GM12891 (cell line): Measurements from ENCODE around the gene TANC1.

Source experiments
- DNase-seq: peaks from one replicate; pipeline ENCODE4 v3.0.0; 2011; ENCODE audit warnings: low spot score; ENCODE audit not compliant: insufficient read length
- FAIRE-seq: peaks from 2 replicates; lab custom pipeline; 2011; peaks lifted over from hg19 to GRCh38; lab: Jason Lieb, UNC
- PAX5 ChIP-seq: IDR thresholded peaks from 2 replicates; pipeline ENCODE4 v1.6.1; 2011; ENCODE audit warnings: low read length, moderate library complexity, mild to moderate bottlenecking; ENCODE audit not compliant: insufficient read depth, severe bottlenecking
- POLR2A ChIP-seq: IDR thresholded peaks from 2 replicates; pipeline ENCODE4 v1.6.1; 2011; ENCODE audit warnings: low read depth, low read length, control low read depth
- POLR2AphosphoS5 ChIP-seq: IDR thresholded peaks from 2 replicates; pipeline ENCODE4 v1.6.1; 2011; ENCODE audit warnings: low read depth, low read length, control low read depth
- POU2F2 ChIP-seq: IDR thresholded peaks from 2 replicates; pipeline ENCODE4 v1.6.1; 2011; ENCODE audit warnings: low read depth, mild to moderate bottlenecking, control low read depth, low read length, moderate library complexity
- SPI1 ChIP-seq: IDR thresholded peaks from 2 replicates; pipeline ENCODE4 v1.6.1; 2011; ENCODE audit warnings: low read depth, low read length, control low read depth
- TAF1 ChIP-seq: IDR thresholded peaks from 2 replicates; pipeline ENCODE4 v1.6.1; 2011; ENCODE audit warnings: low read depth, low read length, control low read depth

The TANC1 gene

GRCh38 chr2:159077869-159078268 is 109.4 kb downstream of the TANC1 start:
- no peak for TF ChIP-seq SPI1
- TF ChIP-seq POLR2A = no peak
- no peak for TF ChIP-seq TAF1
- TF ChIP-seq POLR2AphosphoS5 = no peak
- TF ChIP-seq POU2F2 = no peak
- TF ChIP-seq PAX5 = no peak
- DNase-seq (no peak), FAIRE-seq (no peak)

DNA sequence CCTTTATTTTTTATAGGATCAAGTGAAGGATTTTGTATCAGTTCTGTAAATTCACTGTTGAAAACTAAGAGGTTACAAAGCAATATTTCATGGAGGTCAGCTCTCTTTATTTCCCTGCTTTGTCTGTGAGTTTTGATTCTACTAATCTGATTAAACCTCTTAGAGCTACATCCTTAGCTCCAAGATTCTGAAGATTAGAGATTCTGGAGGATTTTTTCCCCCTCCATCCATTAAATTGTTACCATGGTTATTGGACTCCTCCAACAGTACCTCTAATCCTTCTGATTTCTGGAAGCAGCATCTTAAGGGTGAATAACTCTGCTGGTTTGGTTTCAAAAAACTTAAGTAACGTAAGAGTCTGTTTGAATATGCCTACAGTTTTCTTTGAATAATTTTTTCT is 110.0 kb downstream of the TANC1 start:
- FAIRE-seq (no peak), DNase-seq (no peak)

GRCh38 chr2:159080641-159081040 is 112.2 kb downstream of the TANC1 start:
- TF ChIP-seq POLR2A (no peak), POLR2AphosphoS5 (no peak), PAX5 (no peak), POU2F2 (no peak), TAF1 (no peak)
- DNase-seq (no peak), FAIRE-seq (no peak)

More for the DNA sequence above, 110.0 kb downstream of the TANC1 start:
- no peak for TF ChIP-seq SPI1
- TF ChIP-seq PAX5 = no peak
- no peak for TF ChIP-seq TAF1
- TF ChIP-seq POU2F2 = no peak
- TF ChIP-seq POLR2AphosphoS5 = no peak
- no peak for TF ChIP-seq POLR2A

DNA sequence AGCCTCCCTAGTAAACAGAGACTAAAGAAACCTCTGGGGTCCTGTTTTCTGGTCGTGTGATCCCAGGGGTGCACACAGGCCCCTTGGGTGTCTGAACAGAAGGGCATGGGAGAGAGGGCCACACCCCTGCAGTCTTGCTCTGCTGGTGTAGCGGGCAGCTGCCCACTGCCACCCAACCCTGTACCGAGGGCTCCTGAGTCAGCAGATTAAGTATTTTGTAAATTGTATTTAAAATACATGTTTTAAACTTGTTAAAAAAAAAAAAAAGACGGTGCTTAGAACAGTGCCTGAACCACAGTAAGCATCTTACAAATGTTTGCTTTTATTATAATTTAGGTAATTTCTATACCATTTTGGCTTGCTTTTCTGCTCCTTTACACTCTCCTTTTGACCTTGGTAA is 113.7 kb downstream of the TANC1 start:
- no peak for FAIRE-seq
- TF ChIP-seq SPI1 = no peak
- no peak for TF ChIP-seq POU2F2
- no peak for TF ChIP-seq PAX5
- no peak for TF ChIP-seq POLR2AphosphoS5
- no peak for TF ChIP-seq TAF1
- TF ChIP-seq POLR2A = no peak
- no peak for DNase-seq

DNA sequence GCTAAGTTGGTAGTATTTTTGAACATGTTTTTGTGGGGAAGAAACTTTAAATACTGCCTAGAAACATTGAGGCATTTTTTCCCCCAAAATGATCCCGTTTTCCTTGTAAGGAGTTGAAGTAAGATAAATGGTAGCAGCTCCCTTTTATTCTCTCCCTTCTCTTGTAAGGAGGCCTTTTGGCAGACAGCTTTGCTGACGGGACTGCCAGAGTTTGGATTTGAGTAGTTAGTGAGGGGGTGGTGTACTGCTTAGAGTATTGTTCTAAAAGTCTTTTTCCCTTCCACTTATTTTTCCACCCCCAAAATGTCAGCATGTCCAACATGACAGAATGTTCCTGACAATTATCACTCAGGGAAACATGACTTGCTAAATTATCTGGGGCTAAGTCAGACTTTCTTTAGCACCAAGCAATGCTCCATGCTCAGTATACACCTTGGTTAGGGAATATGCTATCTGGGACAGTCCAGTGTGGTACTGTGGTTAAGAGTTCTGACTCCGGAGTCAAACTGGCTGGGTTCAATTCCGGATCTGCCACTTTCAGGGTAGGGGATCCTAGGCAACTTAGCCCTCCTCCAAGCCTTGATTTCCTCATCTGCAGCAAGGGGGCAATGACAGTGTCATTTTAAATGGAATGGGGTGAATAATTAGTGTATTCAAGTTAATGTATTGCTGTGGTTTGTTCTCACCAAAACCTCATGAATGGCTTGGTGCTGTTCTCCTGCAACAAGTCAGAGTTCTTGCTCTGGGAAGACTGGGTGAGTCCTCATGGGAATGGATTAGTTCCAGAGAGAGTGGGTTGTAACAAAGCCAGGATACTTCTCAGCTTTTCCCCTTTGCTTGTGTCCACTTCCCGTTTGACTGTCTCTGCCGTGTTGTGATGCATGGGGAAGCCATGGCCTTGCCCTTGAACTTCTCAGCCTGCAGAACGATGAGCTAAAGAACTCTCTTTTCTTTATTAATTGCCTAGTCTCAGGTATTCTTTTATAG is 116.2 kb downstream of the TANC1 start:
- FAIRE-seq = no peak
- no peak for TF ChIP-seq PAX5
- no peak for DNase-seq

GRCh38 chr2:159086342-159086741 is 117.9 kb downstream of the TANC1 start:
- FAIRE-seq (no peak), DNase-seq (no peak)
- no peak for TF ChIP-seq SPI1

- TF ChIP-seq POLR2A = no peak
- no peak for TF ChIP-seq POU2F2
- TF ChIP-seq POLR2AphosphoS5 = no peak
- no peak for TF ChIP-seq PAX5
- TF ChIP-seq TAF1 = no peak
- no peak for TF ChIP-seq SPI1
- DNase-seq (no peak), FAIRE-seq (no peak)
Measured at GRCh38 chr2:159086826-159087225, 118.4 kb downstream of the TANC1 start.

DNA sequence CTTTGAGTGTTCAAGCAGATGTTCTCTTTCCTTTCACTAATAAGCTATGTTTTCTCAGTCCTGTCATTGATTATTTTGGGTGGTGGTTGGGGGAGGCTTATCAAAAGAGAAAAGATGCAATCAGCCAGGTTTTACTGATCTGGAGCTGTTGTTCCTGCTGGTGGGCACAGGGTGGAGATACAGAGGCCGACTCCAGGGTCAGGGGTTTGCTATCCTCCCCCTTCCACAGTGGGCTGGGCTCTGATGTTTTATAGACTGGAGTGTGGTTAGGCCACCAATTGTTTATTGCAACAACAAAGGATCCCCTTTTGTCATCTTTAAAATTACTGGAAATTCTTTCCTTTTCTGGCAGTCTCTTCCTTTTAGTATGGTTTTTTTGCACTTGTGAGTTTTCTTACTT is 120.5 kb downstream of the TANC1 start:
- FAIRE-seq = no peak
- DNase-seq = no peak
- TF ChIP-seq PAX5 (no peak), POLR2A (no peak), POLR2AphosphoS5 (no peak), TAF1 (no peak), POU2F2 (no peak), SPI1 (no peak)

DNA sequence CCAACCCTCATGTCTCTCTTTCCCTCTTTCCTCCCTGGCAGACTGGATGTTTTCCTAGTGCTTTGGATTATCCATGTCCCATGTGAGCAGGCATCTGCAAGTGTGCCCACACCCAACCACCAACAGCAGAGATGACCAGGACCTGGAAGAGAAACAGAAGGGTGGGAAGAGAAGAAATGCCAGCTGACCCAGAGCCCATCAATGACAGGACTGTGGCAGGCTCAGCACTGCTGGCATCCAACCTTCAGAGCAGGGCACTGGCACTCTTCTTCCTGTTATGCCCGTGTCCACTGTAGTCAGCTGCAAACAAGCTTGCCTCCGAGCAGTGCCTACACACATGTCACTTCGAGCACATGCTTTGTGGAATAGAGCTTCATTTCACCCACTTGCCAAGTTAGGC is 121.1 kb downstream of the TANC1 start:
- TF ChIP-seq SPI1 (no peak), POLR2A (no peak), TAF1 (no peak), POU2F2 (no peak), PAX5 (no peak), POLR2AphosphoS5 (no peak)
- DNase-seq (no peak), FAIRE-seq (no peak)

GRCh38 chr2:159090514-159091201 is 122.2 kb downstream of the TANC1 start:
- TF ChIP-seq POLR2AphosphoS5 (no peak), PAX5 (no peak), POU2F2 (no peak), TAF1 (no peak), POLR2A (no peak), SPI1 (no peak)
- DNase-seq (no peak), FAIRE-seq (peak; percentile 20)
